Calu3 (cell line): Measurements from ENCODE around the gene DLGAP1. TPM values are rescaled to one million over a fixed set of nuclear protein-coding genes. Genes with fewer than 3 reads are reported as not detected.
"Not testable (repeated sequence)": the region's sequence is repeated elsewhere in the genome, so short reads cannot be mapped to it uniquely, and the experiment has no call there.

Source experiments
- BruUV-seq: library from RNA; stranded (reverse); fragments of 400-500 nt; replicated peaks from 2 replicates; lab custom pipeline; 2021; lab: Mats Ljungman, UMichigan
- CTCF ChIA-PET: fragments of 300-600 bp; sonication (Branson Sonifier 250); formaldehyde crosslinking; loops from one replicate; lab custom pipeline; 2022; ENCODE audit warnings: antibody characterized with exemption; lab: Charles Lee
- DNase-seq: peaks from one replicate; pipeline ENCODE4 v3.0.0; 2022
- H3K27ac Mint-ChIP-seq: one replicate; pipeline ENCODE4 v1.8.0; 2022; ENCODE audit warnings: mixed read lengths; ENCODE audit not compliant: unreplicated experiment
- H3K27me3 Mint-ChIP-seq: one replicate; pipeline ENCODE4 v1.8.0; 2022; ENCODE audit warnings: mixed read lengths; ENCODE audit not compliant: unreplicated experiment
- H3K36me3 Mint-ChIP-seq: one replicate; pipeline ENCODE4 v1.8.0; 2022; ENCODE audit warnings: mild to moderate bottlenecking, moderate library complexity, mixed read lengths; ENCODE audit not compliant: insufficient read depth, unreplicated experiment
- H3K4me1 Mint-ChIP-seq: one replicate; pipeline ENCODE4 v1.8.0; 2022; ENCODE audit warnings: mild to moderate bottlenecking, low read depth, mixed read lengths; ENCODE audit not compliant: unreplicated experiment
- H3K4me3 Mint-ChIP-seq: one replicate; pipeline ENCODE4 v1.8.0; 2022; ENCODE audit warnings: mild to moderate bottlenecking, low read depth, moderate library complexity, mixed read lengths; ENCODE audit not compliant: unreplicated experiment
- H3K9me3 Mint-ChIP-seq: one replicate; pipeline ENCODE4 v1.8.0; 2022; ENCODE audit warnings: low read depth, mixed read lengths; ENCODE audit not compliant: unreplicated experiment
- intact Hi-C: fragments of 100-400 bp; cut with micrococcal nuclease; formaldehyde crosslinking; loops from one replicate; pipeline ENCODE4 v1.10.0; 2022; ENCODE audit not compliant: unreplicated experiment
- total RNA-seq: library from RNA; stranded (reverse); gene quantifications from 2 replicates; pipeline ENCODE4 v1.2.3, GENCODE V29; 2022
- TF ChIP-seq, protein P1 (sequence below): fragments of 200-600 bp; IDR thresholded peaks from one replicate; pipeline ENCODE4 v1.8.0; 2022; ENCODE audit warnings: antibody characterized with exemption; ENCODE audit not compliant: unreplicated experiment

DLGAP1 gene
- total RNA-seq, 1 experiment from 2014 or later: 9.0 TPM

DNA sequence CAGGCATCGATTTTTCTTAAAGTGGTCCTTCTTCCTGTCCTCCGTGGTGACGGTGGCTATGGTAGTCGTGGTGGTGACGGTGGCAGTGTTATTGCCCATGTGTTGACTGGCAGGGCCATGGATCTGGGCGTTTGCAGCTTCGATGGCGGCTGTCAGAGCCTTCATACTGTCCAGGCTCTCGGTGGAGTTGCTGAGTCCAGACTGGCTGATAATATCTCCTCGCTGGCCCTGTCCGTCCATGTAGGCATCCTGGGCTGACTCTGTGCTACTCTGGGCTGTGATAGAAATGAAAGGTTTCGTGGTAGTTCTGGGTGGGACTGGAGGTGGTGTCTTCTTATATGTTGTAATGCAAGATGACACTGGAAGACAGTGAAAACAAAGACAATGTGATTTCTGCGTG is 873.2 kb downstream of the DLGAP1 start:
- no peaks in the 10 kb centered on the region for H3K9me3 Mint-ChIP-seq
- peaks cover 30% of the 10 kb centered on the region for H3K4me1 Mint-ChIP-seq
- no peaks in the 10 kb centered on the region for H3K27me3 Mint-ChIP-seq
- no peak overlapping the region for H3K27ac Mint-ChIP-seq
- CTCF ChIA-PET: no interaction called here
- no TSS peak for BruUV-seq
- no peak for DNase-seq
- intact Hi-C loops: no loop called here
- no peak overlapping the region for H3K4me3 Mint-ChIP-seq
- TF ChIP-seq, protein P1, sequence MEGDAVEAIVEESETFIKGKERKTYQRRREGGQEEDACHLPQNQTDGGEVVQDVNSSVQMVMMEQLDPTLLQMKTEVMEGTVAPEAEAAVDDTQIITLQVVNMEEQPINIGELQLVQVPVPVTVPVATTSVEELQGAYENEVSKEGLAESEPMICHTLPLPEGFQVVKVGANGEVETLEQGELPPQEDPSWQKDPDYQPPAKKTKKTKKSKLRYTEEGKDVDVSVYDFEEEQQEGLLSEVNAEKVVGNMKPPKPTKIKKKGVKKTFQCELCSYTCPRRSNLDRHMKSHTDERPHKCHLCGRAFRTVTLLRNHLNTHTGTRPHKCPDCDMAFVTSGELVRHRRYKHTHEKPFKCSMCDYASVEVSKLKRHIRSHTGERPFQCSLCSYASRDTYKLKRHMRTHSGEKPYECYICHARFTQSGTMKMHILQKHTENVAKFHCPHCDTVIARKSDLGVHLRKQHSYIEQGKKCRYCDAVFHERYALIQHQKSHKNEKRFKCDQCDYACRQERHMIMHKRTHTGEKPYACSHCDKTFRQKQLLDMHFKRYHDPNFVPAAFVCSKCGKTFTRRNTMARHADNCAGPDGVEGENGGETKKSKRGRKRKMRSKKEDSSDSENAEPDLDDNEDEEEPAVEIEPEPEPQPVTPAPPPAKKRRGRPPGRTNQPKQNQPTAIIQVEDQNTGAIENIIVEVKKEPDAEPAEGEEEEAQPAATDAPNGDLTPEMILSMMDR: no peak
- peaks cover 7% of the 10 kb centered on the region for H3K36me3 Mint-ChIP-seq

GRCh38 chr18:3580523-3581025 is 874.5 kb downstream of the DLGAP1 start:
- H3K36me3 Mint-ChIP-seq, CTCF ChIA-PET, H3K4me3 Mint-ChIP-seq, DNase-seq, intact Hi-C loops, H3K27me3 Mint-ChIP-seq, BruUV-seq, H3K9me3 Mint-ChIP-seq, H3K27ac Mint-ChIP-seq: not testable (repeated sequence)
- peaks cover 22% of the 10 kb centered on the region for H3K4me1 Mint-ChIP-seq

GRCh38 chr18:3579701-3580100 is 875.4 kb downstream of the DLGAP1 start:
- no peak overlapping the region for H3K4me3 Mint-ChIP-seq
- TF ChIP-seq, protein P1: no peak
- no peak overlapping the region for H3K27ac Mint-ChIP-seq
- intact Hi-C loops: no loop called here
- no peak for DNase-seq
- no TSS peak for BruUV-seq
- no peaks in the 10 kb centered on the region for H3K9me3 Mint-ChIP-seq
- CTCF ChIA-PET: interaction anchor here (0.5 kb wide), 1 partner anchor 16 kb away, joined by 3 read pairs; no protein-coding TSS in a partner anchor
- no peaks in the 10 kb centered on the region for H3K27me3 Mint-ChIP-seq
- no peaks in the 10 kb centered on the region for H3K36me3 Mint-ChIP-seq
- H3K4me1 Mint-ChIP-seq: peaks cover 14% of the 10 kb centered on the region

- CTCF ChIA-PET: no interaction called here
- no peaks in the 10 kb centered on the region for H3K9me3 Mint-ChIP-seq
- H3K4me1 Mint-ChIP-seq: peaks cover 8% of the 10 kb centered on the region
- DNase-seq: no peak
- H3K27ac Mint-ChIP-seq: no peak overlapping the region
- TF ChIP-seq, protein P1: no peak
- H3K36me3 Mint-ChIP-seq: no peaks in the 10 kb centered on the region
- no TSS peak for BruUV-seq
- intact Hi-C loops: no loop called here
- H3K27me3 Mint-ChIP-seq: no peaks in the 10 kb centered on the region
- no peak overlapping the region for H3K4me3 Mint-ChIP-seq
These were observed 876.5 kb downstream of the DLGAP1 start for GRCh38 chr18:3578621-3579020.

DNA sequence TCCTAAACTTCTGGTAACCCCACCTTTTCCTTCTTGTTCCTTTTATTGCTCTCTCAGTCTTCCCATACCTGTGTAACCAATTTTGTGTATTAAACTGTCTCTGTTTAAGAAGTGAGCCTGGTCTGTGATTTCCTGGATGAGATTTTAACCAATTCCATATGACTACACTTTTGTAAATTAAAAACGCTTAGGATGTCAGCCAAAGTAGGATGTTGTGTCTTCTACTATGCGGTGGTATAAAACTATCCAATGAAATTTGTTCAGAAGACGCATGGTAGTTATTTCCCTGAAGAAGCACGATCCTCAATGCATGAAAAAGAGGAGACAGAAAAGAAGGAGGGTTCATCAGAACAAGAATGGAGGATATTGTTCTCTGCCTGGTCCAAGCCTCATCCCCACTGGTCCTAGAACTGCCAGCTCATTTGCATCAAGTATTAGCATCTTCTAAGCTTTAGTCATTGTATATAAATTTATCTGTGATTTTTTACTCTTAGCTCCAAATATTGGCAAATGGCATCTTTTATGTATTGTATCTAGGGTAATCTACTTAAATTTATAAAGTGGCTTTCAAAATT is 877.7 kb downstream of the DLGAP1 start:
- intact Hi-C loops: no loop called here
- no peaks in the 10 kb centered on the region for H3K4me1 Mint-ChIP-seq
- no peak for DNase-seq
- H3K9me3 Mint-ChIP-seq: no peaks in the 10 kb centered on the region
- no TSS peak for BruUV-seq
- TF ChIP-seq, protein P1: no peak
- CTCF ChIA-PET: interaction anchor here (0.6 to 0.7 kb wide), 3 partner anchors 54 to 505 kb away, joined by 3 to 4 read pairs (median 4); no protein-coding TSS in a partner anchor
- no peaks in the 10 kb centered on the region for H3K27me3 Mint-ChIP-seq
- no peak overlapping the region for H3K27ac Mint-ChIP-seq
- no peak overlapping the region for H3K4me3 Mint-ChIP-seq
- H3K36me3 Mint-ChIP-seq: no peaks in the 10 kb centered on the region
